ENCODE results near the gene STPG1. TPM values are rescaled to one million over a fixed set of nuclear protein-coding genes. Genes with fewer than 3 reads are reported as not detected.

STPG1 gene
- total and polyA plus RNA-seq, 7 donors, result 0.89 to 4.2 (median 1.4) TPM

- WGBS, 3 donors, result 70 to 84% (median 71%) methylated on average over 3 of the region's 3 CpGs
- no peak for DNase-seq
- H3K36me3 ChIP-seq (ENCODE audit: insufficient read depth in 1 of 2, low read depth in 1 of 2), result peaks cover 0 to 5% of the 10 kb centered on the region in 2 donors
- H3K9me3 ChIP-seq, result no peaks in the 10 kb centered on the region
- ATAC-seq, result no peak
- no peak overlapping the region for H3K27ac ChIP-seq
- H3K27me3 ChIP-seq (ENCODE audit: insufficient read depth in 3 of 3, low read length in 2 of 3), result no peaks in the 10 kb centered on the region
- no peak for TF ChIP-seq CTCF (IDR thresholded peaks at IDR 0.05)
- intact Hi-C loops (cut with DNase I), result no loop called here
- H3K4me1 ChIP-seq, result no peaks in the 10 kb centered on the region
- no peak overlapping the region for H3K4me3 ChIP-seq
Measured at GRCh38 chr1:24355466-24355865, 58.1 kb downstream of the STPG1 start.

- Histone ChIP-seq H3K27ac (no peak overlapping the region), H3K9me3 (no peaks in the 10 kb centered on the region), H3K4me3 (no peak overlapping the region), H3K36me3 (ENCODE audit: insufficient read depth in 1 of 2, low read depth in 1 of 2) (no peaks in the 10 kb centered on the region), H3K27me3 (ENCODE audit: insufficient read depth in 3 of 3, low read length in 2 of 3) (no peaks in the 10 kb centered on the region), H3K4me1 (no peaks in the 10 kb centered on the region)
- intact Hi-C loops (cut with DNase I), result no loop called here
- ATAC-seq, result no peak
- no peak for TF ChIP-seq CTCF (IDR thresholded peaks at IDR 0.05)
- no peak for DNase-seq
- 90 to 97% (median 94%) methylated on average over 4 of the region's 4 CpGs for WGBS, 3 donors
Measured at GRCh38 chr1:24353292-24353891, 60.2 kb downstream of the STPG1 start.

- Histone ChIP-seq H3K36me3 (ENCODE audit: insufficient read depth in 1 of 2, low read depth in 1 of 2) (no peaks in the 10 kb centered on the region), H3K4me3 (no peak overlapping the region), H3K27me3 (ENCODE audit: insufficient read depth in 3 of 3, low read length in 2 of 3) (no peaks in the 10 kb centered on the region), H3K9me3 (no peaks in the 10 kb centered on the region), H3K27ac (no peak overlapping the region), H3K4me1 (no peaks in the 10 kb centered on the region)
- WGBS, 3 donors, result 67 to 71% (median 70%) methylated on average over 7 of the region's 7 CpGs
- intact Hi-C loops (cut with DNase I), result no loop called here
- peak in 2 of 4 donors; percentile 40 to 43 for ATAC-seq
- no peak for TF ChIP-seq CTCF (IDR thresholded peaks at IDR 0.05)
- no peak for DNase-seq
Measured at GRCh38 chr1:24351918-24352627, 61.5 kb downstream of the STPG1 start.

- H3K9me3 ChIP-seq, result no peaks in the 10 kb centered on the region
- 90 to 95% (median 91%) methylated on average over 4 of the region's 4 CpGs for WGBS, 3 donors
- no peak overlapping the region for H3K4me3 ChIP-seq
- ATAC-seq (no peak), DNase-seq (no peak)
- no peak for TF ChIP-seq CTCF (IDR thresholded peaks at IDR 0.05)
- no peaks in the 10 kb centered on the region for H3K27me3 ChIP-seq (ENCODE audit: insufficient read depth in 3 of 3, low read length in 2 of 3)
- H3K36me3 ChIP-seq (ENCODE audit: insufficient read depth in 1 of 2, low read depth in 1 of 2), result no peaks in the 10 kb centered on the region
- intact Hi-C loops (cut with DNase I), result no loop called here
- H3K27ac ChIP-seq, result no peak overlapping the region
- no peaks in the 10 kb centered on the region for H3K4me1 ChIP-seq
Measured at GRCh38 chr1:24351247-24351646, 62.3 kb downstream of the STPG1 start.

Data from psoas muscle (tissue), 8 donors.